Measurements from ENCODE around the gene PAXIP1. TPM values are rescaled to one million over a fixed set of nuclear protein-coding genes. Genes with fewer than 3 reads are reported as not detected.

PAXIP1 gene
- polyA plus RNA-seq, 1 experiment = 6.3 TPM

- CTCF ChIA-PET = interaction anchor here (0.6 to 3.9 kb wide), 14 partner anchors 9 to 825 kb away, joined by 3 to 55 read pairs (median 4); no protein-coding TSS in a partner anchor
- peaks cover 2% of the 10 kb centered on the region for H3K27me3 ChIP-seq (ENCODE audit: control insufficient read depth, insufficient read depth, low read length)
- TF ChIP-seq CTCF (IDR thresholded peaks at IDR 0.05; ENCODE audit: low read depth, low read length) = no peak
- H3K9me3 ChIP-seq (ENCODE audit: control insufficient read depth, insufficient read depth, low read length) = peaks cover 15% of the 10 kb centered on the region
- POLR2A ChIA-PET = interaction anchor here (0.6 kb wide), 1 partner anchor 18 kb away, joined by 6 read pairs; no protein-coding TSS in a partner anchor
- no peak for DNase-seq (ENCODE audit: low read depth, low spot score)
- no peak overlapping the region for H3K27ac ChIP-seq (ENCODE audit: low read depth, low read length)
- H3K4me3 ChIP-seq (ENCODE audit: low read depth, low read length) = no peak overlapping the region
Measured at GRCh38 chr7:154914308-154914995, 88.5 kb downstream of the PAXIP1 start.

GRCh38 chr7:154913638-154914307 lies 89.2 kb downstream of the PAXIP1 start:
- H3K9me3 ChIP-seq (ENCODE audit: control insufficient read depth, insufficient read depth, low read length) = peaks cover 19% of the 10 kb centered on the region
- ChIA-PET CTCF (interaction anchor here (0.6 to 3.9 kb wide), 22 partner anchors 8 to 1918 kb away, joined by 3 to 55 read pairs (median 3); no protein-coding TSS in a partner anchor), POLR2A (interaction anchor here (0.6 kb wide), 1 partner anchor 18 kb away, joined by 6 read pairs; no protein-coding TSS in a partner anchor)
- DNase-seq (ENCODE audit: low read depth, low spot score) = peak; percentile 26
- peak overlapping the region; percentile 32; the same call in 1 of the 2 replicates for H3K4me3 ChIP-seq (ENCODE audit: low read depth, low read length)
- H3K27ac ChIP-seq (ENCODE audit: low read depth, low read length) = no peak overlapping the region
- H3K27me3 ChIP-seq (ENCODE audit: control insufficient read depth, insufficient read depth, low read length) = peaks cover 2% of the 10 kb centered on the region
- TF ChIP-seq CTCF (IDR thresholded peaks at IDR 0.05; ENCODE audit: low read depth, low read length) = peak; percentile 94

GRCh38 chr7:154912871-154913637 lies 89.9 kb downstream of the PAXIP1 start:
- CTCF ChIA-PET = interaction anchor here (0.8 to 3.9 kb wide), 15 partner anchors 8 to 1919 kb away, joined by 3 to 55 read pairs (median 4); no protein-coding TSS in a partner anchor
- POLR2A ChIA-PET = no interaction called here
- H3K9me3 ChIP-seq (ENCODE audit: control insufficient read depth, insufficient read depth, low read length) = peaks cover 19% of the 10 kb centered on the region
- no peak for DNase-seq (ENCODE audit: low read depth, low spot score)
- no peak overlapping the region for H3K27ac ChIP-seq (ENCODE audit: low read depth, low read length)
- no peak overlapping the region for H3K4me3 ChIP-seq (ENCODE audit: low read depth, low read length)
- TF ChIP-seq CTCF (IDR thresholded peaks at IDR 0.05; ENCODE audit: low read depth, low read length) = no peak
- H3K27me3 ChIP-seq (ENCODE audit: control insufficient read depth, insufficient read depth, low read length) = peaks cover 2% of the 10 kb centered on the region

GRCh38 chr7:154911862-154912455 lies 91.0 kb downstream of the PAXIP1 start:
- Histone ChIP-seq H3K27me3 (ENCODE audit: control insufficient read depth, insufficient read depth, low read length) (peaks cover 2% of the 10 kb centered on the region), H3K27ac (ENCODE audit: low read depth, low read length) (no peak overlapping the region), H3K9me3 (ENCODE audit: control insufficient read depth, insufficient read depth, low read length) (peaks cover 28% of the 10 kb centered on the region), H3K4me3 (ENCODE audit: low read depth, low read length) (no peak overlapping the region)
- POLR2A ChIA-PET = no interaction called here
- no peak for DNase-seq (ENCODE audit: low read depth, low spot score)
- CTCF ChIA-PET = interaction anchor here (0.7 to 2.0 kb wide), 3 partner anchors 10 to 16 kb away, joined by 4 to 11 read pairs (median 5); no protein-coding TSS in a partner anchor
- TF ChIP-seq CTCF (IDR thresholded peaks at IDR 0.05; ENCODE audit: low read depth, low read length) = no peak

All from AG04450 (cell line).